Hindlimb muscle (tissue), 1 donor: Measurements from ENCODE around the gene IKZF2. TPM values are rescaled to one million over a fixed set of nuclear protein-coding genes. Genes with fewer than 3 reads are reported as not detected.

ENCODE experiments used
- DNase-seq: peaks from one replicate; pipeline ENCODE4 v3.0.0-alpha.2; 2013
- polyA plus RNA-seq: library from polyadenylated mRNA; unstranded; fragments of 120-200 nt; gene quantifications from one replicate; pipeline ENCODE4 v1.2.1, GENCODE V29; 2013; ENCODE audit not compliant: insufficient read length

IKZF2 gene
- polyA plus RNA-seq, 1 donor: 4.2 TPM

- no peak for DNase-seq
Observed at GRCh38 chr2:212953170-212953920, 198.1 kb downstream of the IKZF2 start.

DNA sequence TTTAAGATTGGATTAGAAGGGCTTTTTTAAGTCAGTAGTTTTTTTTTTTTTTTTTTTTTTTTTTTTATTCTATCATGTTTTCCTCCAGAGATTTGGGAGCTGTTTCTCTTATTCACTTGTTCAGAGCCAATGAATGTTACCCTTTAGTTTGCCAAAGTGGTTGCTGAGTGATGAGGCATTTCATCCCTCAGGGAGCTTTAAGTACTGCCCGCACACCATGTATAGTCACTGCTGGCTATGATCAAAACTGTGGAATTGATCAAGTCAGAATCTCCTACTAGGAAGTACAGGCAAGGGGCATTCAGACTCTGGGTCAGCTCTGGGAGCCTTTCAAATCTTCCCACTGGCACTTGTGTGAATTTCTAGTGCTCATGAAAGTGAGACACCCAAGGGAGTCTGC lies 201.6 kb downstream of the IKZF2 start:
- DNase-seq: no peak

Other genes starting within 250 kb of the IKZF2 start
- gene SPAG16, start 132.9 kb upstream of the IKZF2 start, polyA plus RNA-seq: 15.4 TPM